H1 (cell line): ENCODE results near the gene CROT. TPM values are rescaled to one million over a fixed set of nuclear protein-coding genes. Genes with fewer than 3 reads are reported as not detected.

Source experiments
- CTCF ChIA-PET: fragments of 300-600 bp; sonication (Branson Sonifier 250); formaldehyde crosslinking; loops from one replicate; lab custom pipeline; 2021; ENCODE audit not compliant: partially characterized antibody; lab: Charles Lee
- POLR2A ChIA-PET: fragments of 300-600 bp; sonication (Branson Sonifier 250); formaldehyde crosslinking; loops from one replicate; lab custom pipeline; 2021; ENCODE audit warnings: inconsistent platforms; ENCODE audit not compliant: partially characterized antibody; lab: Charles Lee
- DNase-seq, 2 experiments: peaks; one replicate each; pipeline versions ENCODE4 v3.0.0 to v3.0.0-alpha.2; 2010 to 2022; ENCODE audit warnings: low spot score in 2 of 2, low read depth in 1 of 2, mixed read lengths in 1 of 2
- FAIRE-seq: peaks from 2 replicates; lab custom pipeline; 2011; peaks lifted over from hg19 to GRCh38; lab: Jason Lieb, UNC
- H2AFZ ChIP-seq: 2 replicates; pipeline ENCODE4 v1.8.1; 2012; ENCODE audit warnings: low read length, inconsistent platforms
- H2AK5ac ChIP-seq: 2 replicates; pipeline ENCODE4 v1.6.1; 2013; ENCODE audit warnings: low read depth, low read length
- H2BK120ac ChIP-seq: replicated peaks from 2 replicates; pipeline ENCODE3; 2013; ENCODE audit warnings: low read depth, low read length, inconsistent platforms
- H2BK12ac ChIP-seq: 2 replicates; pipeline ENCODE4 v1.6.1; 2013; ENCODE audit warnings: low read depth, low read length
- H2BK15ac ChIP-seq: 2 replicates; pipeline ENCODE4 v1.6.1; 2013; ENCODE audit warnings: low read length
- H2BK20ac ChIP-seq: 2 replicates; pipeline ENCODE4 v1.6.1; 2013; ENCODE audit warnings: low read length
- H2BK5ac ChIP-seq: 2 replicates; pipeline ENCODE4 v1.6.1; 2013; ENCODE audit warnings: low read depth, low read length
- H3K14ac ChIP-seq: 2 replicates; pipeline ENCODE4 v1.6.1; 2013; ENCODE audit warnings: inconsistent platforms; ENCODE audit not compliant: insufficient read length
- H3K18ac ChIP-seq: 2 replicates; pipeline ENCODE4 v1.6.1; 2013; ENCODE audit warnings: low read length; ENCODE audit errors: extremely low read depth
- H3K23ac ChIP-seq: 2 replicates; pipeline ENCODE4 v1.6.1; 2013; ENCODE audit warnings: inconsistent platforms; ENCODE audit not compliant: insufficient read length
- H3K23me2 ChIP-seq: 2 replicates; pipeline ENCODE4 v1.6.1; 2013; ENCODE audit warnings: low read depth, low read length
- H3K27ac ChIP-seq: 2 replicates; pipeline ENCODE4 v1.6.1; 2011; ENCODE audit warnings: low read depth, low read length, inconsistent platforms
- H3K27me3 ChIP-seq, 4 experiments: replicated peaks in 1 of 4; 1 replicate in 1 of 4; 2 replicates in 3 of 4; pipeline versions ENCODE4 v1.6.1 to v1.8.1; 2011 to 2013; ENCODE audit warnings: low read length in 3 of 4, mild to moderate bottlenecking in 3 of 4, inconsistent platforms in 2 of 4, mixed read lengths in 2 of 4, moderate library complexity in 1 of 4; ENCODE audit not compliant: control insufficient read depth in 3 of 4, insufficient read depth in 3 of 4; ENCODE audit errors: extremely low read depth in 1 of 4
- H3K36me3 ChIP-seq, 4 experiments: 2 replicates each; pipeline versions ENCODE4 v1.6.1 to v1.8.1; 2011 to 2013; ENCODE audit warnings: mild to moderate bottlenecking in 4 of 4, low read length in 3 of 4, moderate library complexity in 2 of 4, control low read depth in 1 of 4, inconsistent platforms in 1 of 4; ENCODE audit not compliant: insufficient read depth in 4 of 4, control insufficient read depth in 2 of 4
- H3K4ac ChIP-seq: replicated peaks from 2 replicates; pipeline ENCODE3; 2013; ENCODE audit warnings: low read length, low read depth, mixed read lengths, inconsistent platforms; ENCODE audit not compliant: insufficient read length
- H3K4me1 ChIP-seq, 4 experiments: replicated peaks in 1 of 4; 1 replicate in 1 of 4; 2 replicates in 3 of 4; pipeline versions ENCODE4 v1.6.1 to v1.8.1; 2011 to 2013; ENCODE audit warnings: low read length in 3 of 4, inconsistent platforms in 2 of 4, mixed read lengths in 1 of 4; ENCODE audit not compliant: insufficient read depth in 4 of 4, control insufficient read depth in 3 of 4
- H3K4me2 ChIP-seq, 2 experiments: 2 replicates each; pipeline versions ENCODE4 v1.6.1 to v1.8.1; 2011 to 2013; ENCODE audit warnings: low read depth in 2 of 2, low read length in 2 of 2, control low read depth in 1 of 2, inconsistent platforms in 1 of 2, mild to moderate bottlenecking in 1 of 2; ENCODE audit not compliant: insufficient read depth in 1 of 2
- H3K4me3 ChIP-seq, 4 experiments: fragments of 200-600, 300-600 bp in 1 of 4; sonication (generic), shearing (Covaris generic), sonication (Bioruptor Twin) in 1 of 4; 2 replicates each; pipeline versions ENCODE4 v1.5.1 to v1.8.1; 2011 to 2016; ENCODE audit warnings: low read length in 4 of 4, low read depth in 3 of 4, control low read depth in 2 of 4, inconsistent platforms in 2 of 4, mild to moderate bottlenecking in 2 of 4, mixed read lengths in 1 of 4, moderate library complexity in 1 of 4; ENCODE audit not compliant: insufficient read depth in 2 of 4; ENCODE audit errors: extremely low read depth in 1 of 4
- H3K56ac ChIP-seq: replicated peaks from 2 replicates; pipeline ENCODE3; 2013; ENCODE audit warnings: low read depth, mild to moderate bottlenecking, mixed read lengths, low read length, inconsistent platforms; ENCODE audit not compliant: insufficient read length
- H3K79me1 ChIP-seq: 2 replicates; pipeline ENCODE4 v1.6.1; 2013; ENCODE audit warnings: low read depth, low read length, control low read depth
- H3K79me2 ChIP-seq, 2 experiments: 2 replicates each; pipeline versions ENCODE4 v1.6.1 to v1.8.1; 2012 to 2013; ENCODE audit warnings: low read length in 2 of 2, mild to moderate bottlenecking in 2 of 2, inconsistent platforms in 1 of 2; ENCODE audit not compliant: insufficient read depth in 2 of 2, control insufficient read depth in 1 of 2
- H3K9ac ChIP-seq, 4 experiments: replicated peaks in 1 of 4; 1 replicate in 1 of 4; 2 replicates in 3 of 4; pipeline versions ENCODE4 v1.6.1 to v1.8.1; 2011 to 2013; ENCODE audit warnings: low read depth in 3 of 4, low read length in 3 of 4, control low read depth in 2 of 4, mild to moderate bottlenecking in 2 of 4, moderate library complexity in 2 of 4, inconsistent platforms in 1 of 4; ENCODE audit errors: extremely low read depth in 1 of 4
- H3K9me3 ChIP-seq, 2 experiments: 2 replicates each; pipeline versions ENCODE4 v1.6.1 to v1.8.1; 2012 to 2013; ENCODE audit warnings: mild to moderate bottlenecking in 2 of 2, moderate library complexity in 2 of 2, control low read depth in 1 of 2, inconsistent platforms in 1 of 2, low read depth in 1 of 2, low read length in 1 of 2, mixed read lengths in 1 of 2; ENCODE audit not compliant: insufficient read depth in 2 of 2
- H4K20me1 ChIP-seq, 2 experiments: replicated peaks in 1 of 2; 2 replicates each; pipeline versions ENCODE3 to v1.8.1; 2011 to 2013; ENCODE audit warnings: inconsistent platforms in 2 of 2, low read length in 2 of 2, mild to moderate bottlenecking in 1 of 2; ENCODE audit not compliant: insufficient read depth in 2 of 2, control insufficient read depth in 1 of 2
- H4K5ac ChIP-seq: 2 replicates; pipeline ENCODE4 v1.6.1; 2013; ENCODE audit warnings: low read length, low read depth, mixed read lengths, inconsistent platforms; ENCODE audit not compliant: insufficient read length
- H4K8ac ChIP-seq: 2 replicates; pipeline ENCODE4 v1.8.0; 2013; ENCODE audit warnings: mild to moderate bottlenecking, moderate library complexity, low read length, inconsistent platforms; ENCODE audit not compliant: insufficient read depth; ENCODE audit errors: extremely low read depth
- H4K91ac ChIP-seq: replicated peaks from 2 replicates; pipeline ENCODE3; 2013; ENCODE audit warnings: low read length, mixed read lengths, inconsistent platforms; ENCODE audit not compliant: insufficient read length
- JUN ChIP-seq: IDR thresholded peaks from 2 replicates; pipeline ENCODE4 v1.6.1; 2011; ENCODE audit warnings: low read depth, mild to moderate bottlenecking, improper control_type of control experiment, low read length
- NANOG ChIP-seq: IDR thresholded peaks from 2 replicates; pipeline ENCODE4 v1.6.1; 2011; ENCODE audit warnings: low read length, low read depth, mild to moderate bottlenecking, inconsistent platforms; ENCODE audit not compliant: insufficient read depth, poor library complexity, severe bottlenecking
- SIN3A ChIP-seq, 2 experiments: IDR thresholded peaks in 1 of 2; conservative IDR thresholded peaks in 1 of 2; 2 replicates each; pipeline ENCODE4 v1.6.1; 2011 to 2012; ENCODE audit warnings: low read length in 2 of 2, improper control_type of control experiment in 1 of 2, low read depth in 1 of 2, mild to moderate bottlenecking in 1 of 2
- SP4 ChIP-seq: IDR thresholded peaks from 2 replicates; pipeline ENCODE4 v1.6.1; 2012; ENCODE audit warnings: low read length, inconsistent platforms
- SUZ12 ChIP-seq: fragments of 200-600 bp; sonication (generic); IDR thresholded peaks from 2 replicates; pipeline ENCODE4 v1.6.1; 2012; ENCODE audit warnings: mild to moderate bottlenecking, inconsistent platforms, low read length, moderate library complexity, mixed read lengths
- polyA plus RNA-seq, 7 experiments: library from polyadenylated mRNA; depleted of rRNA in 3 of 7; stranded (reverse) in 5 of 7; unstranded in 2 of 7; fragments of >200 nt in 5 of 7; fragments of 200-250 nt in 2 of 7; gene quantifications; 1 replicate in 5 of 7; 2 replicates in 1 of 7; 4 replicates in 1 of 7; pipeline versions ENCODE4 v1.2.1 to v1.2.3, GENCODE V29; 2011 to 2013; ENCODE audit warnings: missing spikeins in 2 of 7, mixed read lengths in 2 of 7
- total RNA-seq: library from RNA; stranded (reverse); fragmentation: NEBNext Ultra II Directional; extraction: Animal tissue kit (Norgen Biotek cat#: 25700); gene quantifications from 2 replicates; pipeline ENCODE4 v1.2.1, GENCODE V29; 2021
- TF ChIP-seq, protein P1 (sequence below): IDR thresholded peaks from 2 replicates; pipeline ENCODE4 v1.6.1; 2012; ENCODE audit warnings: inconsistent platforms
- TF ChIP-seq, protein P2 (sequence below): IDR thresholded peaks from 2 replicates; pipeline ENCODE4 v1.6.1; 2012; ENCODE audit warnings: low read length, inconsistent platforms

Gene CROT
- total and polyA plus RNA-seq, 2 of the 8 experiments (the other 6 are each of a cell fraction or from before 2014, with no cell fraction given) = 2.2 to 5.6 TPM

DNA sequence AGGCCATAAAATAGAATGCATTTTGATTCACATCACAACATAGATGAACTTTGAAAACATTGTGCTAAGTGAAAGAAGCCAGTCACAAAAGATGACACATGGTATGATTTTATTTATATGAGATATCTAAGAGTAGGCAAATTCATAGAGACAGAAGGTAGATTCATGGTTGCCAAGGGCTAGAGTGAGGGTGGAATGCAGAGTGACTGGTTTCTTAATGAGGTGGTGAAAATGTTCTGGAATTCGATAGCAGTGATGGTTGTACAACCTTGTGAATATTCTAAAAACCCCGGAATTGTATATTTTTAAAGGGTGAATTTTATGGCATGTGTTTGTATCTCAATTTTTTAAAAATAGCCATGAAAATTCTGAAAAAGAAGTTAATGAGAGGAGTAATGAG, 87.1 kb downstream of the CROT start (continued):
- TF ChIP-seq, protein P1, sequence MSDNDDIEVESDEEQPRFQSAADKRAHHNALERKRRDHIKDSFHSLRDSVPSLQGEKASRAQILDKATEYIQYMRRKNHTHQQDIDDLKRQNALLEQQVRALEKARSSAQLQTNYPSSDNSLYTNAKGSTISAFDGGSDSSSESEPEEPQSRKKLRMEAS = no peak

DNA sequence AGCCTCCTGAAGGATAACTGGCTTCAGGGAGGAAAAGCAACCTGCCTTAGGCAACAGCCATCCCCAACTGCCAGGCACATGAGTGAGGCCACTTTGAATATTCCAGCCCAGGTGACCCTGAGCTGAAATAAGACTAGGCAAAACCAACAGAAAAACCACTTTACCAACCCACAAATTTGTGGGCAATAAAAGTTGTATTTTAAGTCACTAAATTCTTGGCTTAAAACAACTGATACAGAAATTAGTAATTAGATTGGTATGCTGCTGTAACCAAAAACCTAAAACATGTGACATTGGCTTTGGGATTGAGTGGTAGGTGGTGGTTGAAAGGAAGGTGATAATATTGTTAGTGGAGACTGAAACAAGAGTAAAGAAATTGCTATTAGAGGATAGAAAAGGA, 90.1 kb downstream of the CROT start:
- Histone ChIP-seq H4K8ac (no peak overlapping the region), H4K91ac (no peak overlapping the region), H4K20me1 (no peaks in the 10 kb centered on the region), H3K14ac (no peak overlapping the region), H3K79me1 (no peaks in the 10 kb centered on the region), H3K56ac (no peak overlapping the region), H2AFZ (no peak overlapping the region), H3K36me3 (no peaks in the 10 kb centered on the region), H3K23ac (no peak overlapping the region), H3K23me2 (no peaks in the 10 kb centered on the region), H3K4me1 (no peaks in the 10 kb centered on the region), H2BK12ac (no peak overlapping the region), H2BK15ac (no peak overlapping the region), H3K9me3 (no peaks in the 10 kb centered on the region), H3K18ac (no peak overlapping the region), H3K4me2 (no peak overlapping the region), H3K27ac (no peak overlapping the region), H2BK20ac (no peak overlapping the region), H2BK5ac (no peak overlapping the region), H3K79me2 (no peaks in the 10 kb centered on the region), H4K5ac (no peak overlapping the region), H3K27me3 (no peaks in the 10 kb centered on the region), H3K4me3 (no peak overlapping the region), H3K9ac (no peak overlapping the region), H3K4ac (no peak overlapping the region), H2AK5ac (no peak overlapping the region), H2BK120ac (no peak overlapping the region)
- FAIRE-seq (no peak), DNase-seq (no peak)
- POLR2A ChIA-PET = no interaction called here
- CTCF ChIA-PET = interaction anchor here (1.1 kb wide), 1 partner anchor 19 kb away, joined by 3 read pairs; no protein-coding TSS in a partner anchor
- no peak for TF ChIP-seq SUZ12
- TF ChIP-seq NANOG = no peak
- TF ChIP-seq SP4 = no peak
- TF ChIP-seq, protein P2, sequence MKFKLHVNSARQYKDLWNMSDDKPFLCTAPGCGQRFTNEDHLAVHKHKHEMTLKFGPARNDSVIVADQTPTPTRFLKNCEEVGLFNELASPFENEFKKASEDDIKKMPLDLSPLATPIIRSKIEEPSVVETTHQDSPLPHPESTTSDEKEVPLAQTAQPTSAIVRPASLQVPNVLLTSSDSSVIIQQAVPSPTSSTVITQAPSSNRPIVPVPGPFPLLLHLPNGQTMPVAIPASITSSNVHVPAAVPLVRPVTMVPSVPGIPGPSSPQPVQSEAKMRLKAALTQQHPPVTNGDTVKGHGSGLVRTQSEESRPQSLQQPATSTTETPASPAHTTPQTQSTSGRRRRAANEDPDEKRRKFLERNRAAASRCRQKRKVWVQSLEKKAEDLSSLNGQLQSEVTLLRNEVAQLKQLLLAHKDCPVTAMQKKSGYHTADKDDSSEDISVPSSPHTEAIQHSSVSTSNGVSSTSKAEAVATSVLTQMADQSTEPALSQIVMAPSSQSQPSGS = no peak
- TF ChIP-seq SIN3A (conservative IDR thresholded peaks at IDR 0.05 in 1 of 2, IDR thresholded peaks at IDR 0.05 in 1 of 2; ENCODE audit: low read depth in 1 of 2, low read length in 2 of 2) = no peak
- TF ChIP-seq JUN = no peak
